ENCODE measurements around the gene PNMA5.
A peak's percentile ranks its signal among the peaks of the same experiment; 100 is the strongest.
"Not testable (repeated sequence)": the region's sequence is repeated elsewhere in the genome, so short reads cannot be mapped to it uniquely, and the experiment has no call there.

Gene PNMA5

DNA sequence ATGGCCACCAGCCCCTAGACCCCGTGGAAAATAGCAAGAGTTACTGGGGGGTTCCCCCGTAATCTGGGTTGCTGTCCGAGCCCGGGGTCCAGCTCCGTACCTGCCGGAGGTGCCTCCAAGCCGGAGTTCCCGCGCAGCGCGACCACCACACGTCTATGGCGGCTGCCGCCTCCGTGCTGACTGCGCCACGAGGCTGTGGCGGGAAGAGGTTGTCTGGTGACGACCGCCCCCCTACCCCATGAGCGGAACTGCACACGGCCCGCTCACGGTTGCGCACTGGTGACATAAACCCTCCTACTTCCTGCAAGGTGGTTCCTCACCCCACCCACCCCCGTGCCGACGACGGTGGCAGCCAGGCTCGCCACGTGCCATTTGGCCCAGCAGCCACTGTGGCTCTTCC is at the start of gene PNMA5:
TSS of gene PNMA5 (minus strand) at position 184 of the 400 bp plus-strand sequence. CDS start 2,518 bp downstream, outside the sequence.
- DNase-seq = no peak

DNA sequence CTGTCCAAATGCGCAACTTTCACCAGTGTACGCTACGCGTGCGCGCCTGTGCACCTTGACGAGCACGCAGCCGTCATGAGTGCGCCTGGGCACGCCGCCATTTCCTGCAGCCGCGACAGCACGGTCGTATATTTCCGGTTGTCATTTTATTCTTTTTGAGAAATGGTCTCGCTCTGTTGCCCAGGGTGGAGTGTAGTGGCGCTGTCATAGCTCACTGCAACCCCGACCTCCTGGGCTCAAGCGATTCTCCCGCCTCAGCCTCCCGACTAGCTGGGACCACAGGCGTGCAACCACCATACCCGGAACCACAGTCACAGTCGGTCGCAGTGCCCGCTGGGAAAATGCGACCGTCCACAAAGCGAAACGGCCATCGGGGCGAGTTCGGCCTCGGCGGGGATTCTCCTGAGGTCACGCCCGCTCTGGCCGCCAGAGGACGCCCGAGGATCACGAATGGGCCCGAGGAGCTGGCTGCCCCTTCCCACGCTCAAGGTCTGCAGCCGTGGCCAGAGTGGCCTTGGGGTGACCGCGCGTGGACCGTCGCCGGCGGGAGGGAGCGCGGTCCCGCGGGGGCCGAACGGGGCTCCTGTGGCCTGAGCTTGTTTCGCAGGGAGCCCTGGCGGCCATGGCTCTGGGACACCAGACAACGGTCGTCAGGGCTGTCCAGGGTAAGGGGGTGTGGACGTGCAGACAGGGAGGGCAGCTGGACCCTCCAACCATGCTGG is 38.6 kb upstream of the PNMA5 start:
- DNase-seq = peak; percentile 74

DNA sequence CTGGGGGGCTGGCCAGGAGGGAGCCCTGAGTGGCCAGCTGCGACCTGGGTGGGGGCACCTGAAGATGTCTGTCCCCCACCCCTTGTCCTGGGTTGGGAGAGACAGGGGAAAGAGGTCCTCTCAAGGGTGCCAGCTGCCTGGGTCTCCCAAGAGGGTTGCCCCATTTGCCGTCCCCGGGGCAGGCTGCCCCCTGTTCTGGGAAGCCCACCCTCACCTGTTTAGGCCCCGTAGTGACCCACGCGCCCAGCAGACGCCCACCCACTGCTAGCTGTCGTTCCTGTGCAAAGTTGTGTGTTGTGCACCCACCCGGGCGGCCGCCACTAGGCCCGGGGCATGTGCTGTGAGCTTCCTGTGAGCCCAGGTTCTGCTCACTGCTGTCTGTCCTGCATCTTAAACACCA is 36.9 kb upstream of the PNMA5 start:
- no peak for DNase-seq

DNA sequence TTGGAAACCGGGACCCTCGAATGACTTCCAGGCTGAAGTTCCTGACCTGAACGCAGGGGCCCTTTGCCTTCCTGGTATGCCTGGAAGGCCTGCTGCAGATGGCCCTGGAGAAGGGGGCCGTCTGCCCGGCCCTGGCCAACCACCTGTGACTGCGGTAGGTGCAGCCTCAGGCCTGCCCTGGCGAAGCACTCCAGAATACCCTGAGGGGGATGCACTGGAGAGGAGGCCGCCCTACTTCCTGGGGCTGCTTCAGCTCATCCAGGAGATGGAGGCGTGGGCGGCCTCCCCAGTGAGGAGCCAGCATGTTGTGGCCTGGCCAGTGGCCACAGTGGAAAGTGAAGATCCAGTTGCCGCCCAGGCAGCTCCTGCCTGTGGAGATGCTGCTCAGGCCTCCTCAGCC is 36.0 kb upstream of the PNMA5 start:
- no peak for DNase-seq

DNA sequence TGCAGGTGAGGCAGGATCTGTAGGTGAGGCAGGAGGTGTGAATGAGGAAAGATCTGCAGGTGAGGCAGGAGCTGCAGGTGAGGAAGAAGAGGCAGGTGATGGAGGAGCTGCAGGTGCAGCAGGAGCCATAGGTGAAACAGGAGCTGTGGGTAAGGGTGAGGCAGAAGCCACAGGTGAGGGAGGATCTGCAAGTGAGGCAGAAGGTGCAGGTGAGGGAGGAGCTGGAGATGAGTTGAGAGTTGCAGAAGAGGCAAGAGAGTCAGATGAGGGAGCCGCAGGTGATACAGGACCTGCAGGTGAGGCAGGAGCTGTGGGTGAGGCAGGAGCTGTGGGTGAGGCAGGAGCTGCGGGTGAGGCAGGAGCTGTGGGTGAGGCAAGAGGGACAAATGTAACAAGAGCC is 35.2 kb upstream of the PNMA5 start:
- DNase-seq = no peak

DNA sequence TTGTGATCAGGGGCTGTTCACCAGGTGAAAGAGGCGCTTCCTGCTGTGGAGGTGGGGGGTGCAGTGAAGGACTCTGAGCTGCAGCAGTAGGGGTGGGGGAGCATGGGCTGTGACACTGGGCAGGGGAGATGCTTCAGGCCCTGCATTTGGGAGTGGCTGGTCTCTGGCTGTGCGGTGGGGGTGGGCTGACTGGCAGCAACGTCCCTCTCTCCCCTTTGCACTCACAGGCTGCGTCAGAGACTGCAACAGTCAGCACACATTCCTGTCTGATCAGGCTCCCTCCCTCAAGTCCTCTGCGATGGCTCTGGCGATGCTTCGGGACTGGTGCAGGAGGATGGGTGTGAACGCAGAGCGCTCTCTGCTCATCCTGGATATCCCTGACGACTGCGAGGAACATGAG is 34.6 kb upstream of the PNMA5 start:
- not testable (repeated sequence) for DNase-seq

DNA sequence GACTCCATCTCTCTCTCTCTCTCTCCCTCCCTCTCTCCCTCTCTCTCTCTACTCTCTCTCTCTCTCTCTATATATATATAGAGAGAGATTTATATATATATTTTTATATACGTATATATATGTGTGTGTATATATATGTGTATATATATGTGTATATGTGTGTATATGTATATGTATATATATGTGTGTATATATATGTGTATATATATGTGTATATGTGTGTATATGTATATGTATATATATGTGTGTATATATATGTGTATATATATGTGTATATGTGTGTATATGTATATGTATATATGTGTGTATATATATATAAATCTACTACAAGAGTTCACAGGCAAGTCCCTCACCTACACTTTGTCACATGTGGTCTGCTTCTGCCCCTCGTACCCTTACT is 32.6 kb upstream of the PNMA5 start:
- not testable (repeated sequence) for DNase-seq

DNA sequence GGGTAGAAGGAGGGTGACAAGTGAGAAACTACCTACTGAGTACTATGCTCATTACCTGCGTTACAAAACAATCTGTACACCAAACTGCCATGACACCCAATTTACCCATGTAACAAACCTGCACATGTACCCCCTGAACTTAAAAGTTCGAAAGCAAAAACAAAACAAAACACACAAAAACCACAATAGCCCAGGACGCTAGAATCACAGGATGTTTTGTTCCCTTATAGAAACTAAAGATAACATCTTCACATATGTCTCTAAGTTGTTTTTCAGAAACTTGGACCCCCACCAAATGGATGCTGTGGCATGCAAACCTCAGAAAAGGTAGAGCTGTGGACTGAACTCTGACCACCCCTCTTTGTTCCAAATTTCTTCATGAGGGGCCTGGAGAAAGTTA is 25.2 kb upstream of the PNMA5 start:
- no peak for DNase-seq

DNA sequence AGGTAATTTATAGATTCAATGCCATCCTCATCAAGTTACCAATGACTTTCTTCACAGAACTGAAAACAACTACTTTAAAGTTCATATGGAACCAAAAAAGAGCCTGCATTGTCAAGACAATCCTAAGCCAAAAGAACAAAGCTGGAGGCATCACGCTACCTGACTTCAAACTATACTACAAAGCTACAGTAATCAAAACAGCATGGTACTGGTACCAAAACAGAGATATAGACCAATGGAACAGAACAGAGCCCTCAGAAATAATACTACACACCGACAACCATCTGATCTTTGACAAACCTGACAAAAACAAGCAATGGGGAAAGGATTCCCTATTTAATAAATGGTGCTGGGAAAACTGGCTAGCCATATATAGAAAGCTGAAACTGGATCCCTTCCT is 23.3 kb upstream of the PNMA5 start:
- DNase-seq = not testable (repeated sequence)

DNA sequence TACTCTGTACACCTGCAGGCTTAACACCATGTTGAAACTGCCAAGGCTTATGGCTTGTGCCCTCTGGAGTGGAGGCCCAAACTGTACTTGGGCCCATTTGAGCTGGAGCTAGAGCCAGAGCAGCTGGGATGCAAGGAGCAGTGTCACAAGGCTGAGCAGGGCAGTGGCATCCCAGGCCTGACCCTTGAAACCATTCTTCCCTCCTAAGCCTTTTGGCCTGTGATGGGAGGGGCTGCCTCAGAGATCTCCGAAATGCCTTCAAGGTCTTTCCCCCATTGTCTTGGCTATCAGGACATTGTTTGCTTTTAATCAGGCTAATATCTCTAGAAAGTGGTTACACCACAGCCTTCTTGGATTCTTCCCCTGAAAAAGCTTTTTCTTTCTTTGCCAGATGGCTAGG is 10.9 kb upstream of the PNMA5 start:
- no peak for DNase-seq

DNA sequence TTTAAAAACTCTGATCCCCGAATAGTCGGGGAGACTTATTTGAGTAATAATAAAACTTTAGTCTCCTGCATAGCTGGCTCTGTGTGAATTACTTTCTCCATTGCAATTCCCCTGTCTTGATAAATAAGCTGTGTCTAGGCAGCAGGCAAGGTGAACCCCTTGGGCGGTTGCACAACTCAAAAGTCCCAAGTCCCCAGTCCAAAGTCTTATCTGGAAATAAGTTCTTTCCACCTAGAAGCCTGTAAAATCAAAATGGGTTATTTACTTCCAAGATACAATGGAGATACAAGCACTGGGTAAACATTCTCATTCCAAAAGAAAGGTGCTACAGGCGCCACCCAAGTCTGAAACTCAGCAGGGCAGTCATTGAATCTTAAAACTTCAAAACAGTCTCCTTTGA is 10.1 kb upstream of the PNMA5 start:
- DNase-seq = no peak

DNA sequence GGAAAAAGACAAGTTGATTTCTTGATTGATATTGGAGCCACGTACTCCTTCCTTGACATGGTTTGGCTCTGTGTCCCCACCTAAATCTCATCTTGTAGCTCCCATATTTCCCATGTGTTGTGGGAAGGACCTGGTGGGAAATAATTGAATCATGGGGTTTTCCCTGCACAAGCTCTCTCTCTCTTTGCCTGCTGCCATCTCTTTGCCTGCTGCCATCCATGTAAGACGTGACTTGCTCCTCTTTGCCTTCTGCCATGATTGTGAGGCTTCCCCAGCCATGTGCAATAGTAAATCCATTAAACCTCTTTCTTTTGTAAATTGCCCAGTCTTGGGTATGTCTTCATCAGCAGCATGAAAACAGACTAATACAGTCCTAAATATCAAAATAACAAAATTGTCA is 8.3 kb upstream of the PNMA5 start:
- DNase-seq = not testable (repeated sequence)

DNA sequence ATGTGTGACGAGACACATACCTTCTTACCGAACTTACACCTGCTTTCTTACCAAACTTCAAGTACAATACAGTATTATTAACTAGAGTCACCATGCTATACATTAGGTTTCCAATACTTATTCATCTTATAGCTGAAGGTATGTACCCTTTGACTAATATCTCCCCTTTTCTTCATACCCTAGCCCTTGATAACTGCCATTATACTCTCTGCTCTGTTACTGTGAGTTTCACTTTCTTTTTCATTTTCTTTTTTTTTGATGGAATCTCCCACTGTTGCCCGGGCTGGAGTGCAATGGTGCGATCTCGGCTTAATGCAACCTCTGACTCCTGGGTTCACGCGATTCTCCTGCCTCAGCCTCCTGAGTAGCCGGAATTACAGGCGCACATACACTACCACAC is 3.4 kb upstream of the PNMA5 start:
- no peak for DNase-seq

DNA sequence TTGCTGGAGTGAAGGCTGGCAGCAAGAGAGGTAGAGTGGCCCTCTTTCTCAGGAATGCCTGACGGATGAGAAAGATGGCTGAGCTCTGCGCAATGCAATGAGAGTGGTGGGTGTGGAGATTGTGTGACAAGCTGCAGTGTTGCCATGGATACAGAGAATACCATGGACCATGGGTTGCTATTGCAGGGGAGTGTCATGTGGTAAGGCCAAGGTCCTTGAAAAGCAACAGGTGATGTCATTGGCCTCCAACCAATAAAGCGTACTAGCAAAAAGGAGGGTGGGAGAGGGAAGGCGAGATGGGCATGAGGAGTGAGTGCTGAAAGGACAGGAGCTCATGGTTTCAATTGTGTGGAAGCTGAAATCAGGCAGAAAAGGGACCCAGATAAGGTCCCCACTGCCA is 1.8 kb downstream of the PNMA5 start:
- DNase-seq = no peak

DNA sequence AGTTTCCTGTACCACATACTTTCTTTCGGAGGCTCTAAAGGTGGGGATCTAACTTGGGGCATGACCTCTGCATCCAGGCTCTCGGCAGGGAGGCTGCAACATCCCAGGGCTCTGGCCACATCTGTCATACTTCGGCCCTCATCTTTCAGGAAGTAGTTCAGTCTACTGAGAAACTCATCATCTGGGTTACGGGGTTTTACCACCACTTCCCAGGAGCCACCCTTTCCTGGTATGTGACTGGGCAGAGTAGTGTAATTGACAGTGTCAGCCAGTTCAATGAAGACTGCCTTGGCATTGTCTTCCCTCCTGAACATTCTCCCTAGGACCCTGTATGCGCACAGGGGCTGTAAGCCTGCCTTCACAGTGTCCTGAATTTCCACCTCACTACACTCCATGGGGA is 2.8 kb downstream of the PNMA5 start:
- no peak for DNase-seq

DNA sequence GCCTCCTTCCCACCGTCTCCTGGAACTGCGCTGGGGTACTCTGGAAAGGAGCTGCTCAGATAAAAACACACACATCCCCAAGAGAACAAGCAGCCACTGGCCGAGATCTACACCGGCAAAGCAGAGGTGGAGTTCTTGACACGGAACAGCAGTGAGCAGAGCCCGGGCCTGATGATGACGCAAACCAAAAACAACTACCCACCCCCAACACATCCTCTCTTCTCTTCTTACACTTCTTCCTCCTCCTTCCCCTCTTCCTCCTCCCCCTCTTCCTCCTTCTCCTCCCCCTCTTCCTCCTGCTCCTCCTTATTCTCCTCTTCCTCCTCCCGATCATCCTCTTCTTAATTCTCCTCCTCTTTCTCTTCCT is 4.6 kb downstream of the PNMA5 start:
- DNase-seq = no peak

DNA sequence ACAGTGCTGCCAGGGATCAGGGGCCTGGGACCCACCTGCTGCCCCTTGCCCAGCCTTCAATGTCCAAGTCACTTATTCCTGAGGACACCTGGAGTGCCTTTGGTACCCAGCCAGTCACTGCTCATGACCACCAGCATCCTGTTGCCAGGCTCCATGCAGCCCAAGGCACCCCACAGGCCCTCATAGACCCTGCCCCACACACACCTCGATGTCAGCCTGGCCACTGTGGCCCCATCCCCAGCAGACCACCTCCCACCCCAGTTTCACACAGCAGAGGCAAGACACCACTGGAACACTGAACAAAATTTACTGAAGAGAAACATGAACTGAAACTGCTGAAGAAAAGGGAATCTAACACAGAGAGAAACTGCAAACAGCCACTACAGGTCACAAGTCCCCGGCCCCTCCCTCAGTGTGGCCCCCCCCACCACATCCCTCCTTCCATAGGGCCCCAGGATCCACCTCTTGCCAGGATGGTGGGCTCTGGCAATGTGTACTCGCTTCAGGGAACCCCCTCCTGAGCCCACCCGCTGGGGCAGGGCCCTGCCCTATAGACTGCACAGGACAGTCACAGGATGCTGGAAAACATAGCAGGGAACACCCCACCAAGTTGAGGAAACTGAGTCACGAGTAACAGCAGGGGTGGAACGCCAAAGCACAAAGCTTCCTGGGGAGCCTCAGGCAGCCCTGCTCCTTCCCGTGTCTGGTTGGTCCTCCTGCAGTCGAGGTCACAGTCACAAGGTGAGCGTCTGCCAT is 5.2 kb downstream of the PNMA5 start:
- no peak for DNase-seq

DNA sequence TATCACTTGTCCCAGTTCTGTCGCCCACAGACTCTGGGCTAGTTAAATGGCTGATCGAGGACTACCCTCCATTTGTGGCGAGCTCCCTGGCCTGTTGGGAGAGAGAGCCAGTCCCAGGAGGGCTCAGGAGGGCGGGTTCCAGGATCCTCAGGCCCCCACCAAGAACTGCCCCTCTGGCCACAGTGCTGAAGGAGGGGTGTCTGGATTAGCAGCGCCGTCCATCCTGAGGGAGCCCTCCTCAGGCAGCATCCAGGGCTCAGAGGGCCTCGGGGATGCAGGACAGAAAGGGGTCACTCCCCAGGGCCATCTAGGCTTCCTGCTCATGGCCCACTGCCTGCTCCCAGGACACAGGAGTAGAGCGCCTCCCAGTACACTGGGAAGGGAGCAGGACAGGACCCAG is 6.1 kb downstream of the PNMA5 start:
- no peak for DNase-seq

DNA sequence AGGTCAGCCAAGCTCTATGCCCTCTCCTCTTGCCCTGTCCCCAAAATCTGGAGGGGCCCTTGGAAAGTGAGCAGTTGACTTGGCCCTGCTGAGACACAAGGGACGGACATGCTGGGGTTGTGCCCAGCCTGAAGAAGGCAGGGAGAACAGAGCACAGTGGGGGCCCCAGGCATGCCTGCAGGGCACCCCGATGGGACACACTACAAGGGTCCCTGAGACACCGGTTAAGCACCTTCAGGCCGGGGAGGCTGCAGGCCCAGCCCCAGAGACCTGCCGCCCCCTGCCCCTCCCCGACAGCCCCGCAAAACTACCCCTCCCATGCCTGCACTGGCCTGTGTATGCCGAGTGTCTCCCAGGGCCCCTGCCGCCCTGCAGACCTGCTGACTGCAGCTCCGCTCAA is 6.8 kb downstream of the PNMA5 start:
- not testable (repeated sequence) for DNase-seq

DNA sequence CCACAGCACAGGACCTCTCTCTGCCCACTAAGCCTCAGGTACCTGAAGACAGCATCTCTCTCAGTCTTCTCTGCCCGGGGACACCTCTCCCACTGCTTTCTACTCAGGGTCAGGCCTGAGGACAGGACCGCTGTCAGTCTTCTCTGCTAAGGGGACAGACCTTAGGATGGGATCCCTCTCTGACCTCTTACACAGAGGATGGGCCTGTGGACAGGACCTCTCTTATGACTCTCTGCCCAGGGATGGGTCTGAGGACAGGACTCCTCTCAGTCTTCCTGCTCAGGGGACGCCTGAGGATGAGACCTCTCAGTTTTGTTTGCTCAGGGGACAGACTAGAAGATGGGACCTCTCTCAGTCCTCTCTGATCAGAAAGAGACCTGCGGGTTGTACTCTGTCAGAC is 8.5 kb downstream of the PNMA5 start:
- not testable (repeated sequence) for DNase-seq

DNA sequence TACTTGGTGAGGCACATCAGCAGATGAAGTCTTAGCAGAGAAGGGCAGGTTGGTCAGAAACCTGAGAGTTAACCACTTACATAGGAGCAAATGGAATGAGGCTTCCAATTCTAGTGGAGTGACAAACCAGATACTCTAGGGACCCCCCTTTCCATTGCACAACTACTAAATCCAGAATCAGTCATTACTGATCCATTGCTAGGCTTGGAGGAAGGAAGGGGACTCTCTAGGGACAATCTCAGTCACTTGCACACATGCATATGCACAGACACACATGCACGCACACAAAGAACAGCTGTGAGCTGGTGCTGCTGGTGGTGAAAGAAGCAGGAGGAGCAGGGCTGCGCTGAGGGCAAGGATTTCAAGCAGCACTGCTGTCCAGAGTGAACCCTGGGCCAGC is 25.7 kb downstream of the PNMA5 start:
- DNase-seq = no peak

DNA sequence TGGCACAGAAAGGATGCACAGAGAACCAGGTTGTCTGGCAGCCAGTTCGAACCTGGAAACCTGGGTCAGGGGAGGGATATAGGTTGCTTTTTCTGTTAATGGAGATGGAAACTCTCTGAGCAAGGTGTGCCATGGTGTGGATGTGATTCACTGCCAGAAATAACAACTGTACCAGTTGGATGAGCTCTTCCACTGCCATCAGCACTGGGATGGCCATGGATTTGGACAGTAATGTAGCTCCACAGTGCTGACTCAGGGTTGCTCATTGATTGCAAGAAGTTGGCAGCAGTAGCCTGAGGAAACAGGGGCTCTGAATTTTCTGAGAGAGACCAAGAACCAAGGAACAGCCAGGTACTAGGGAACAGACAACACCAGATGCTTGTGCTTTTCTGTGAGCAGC is 33.8 kb downstream of the PNMA5 start:
- no peak for DNase-seq

DNA sequence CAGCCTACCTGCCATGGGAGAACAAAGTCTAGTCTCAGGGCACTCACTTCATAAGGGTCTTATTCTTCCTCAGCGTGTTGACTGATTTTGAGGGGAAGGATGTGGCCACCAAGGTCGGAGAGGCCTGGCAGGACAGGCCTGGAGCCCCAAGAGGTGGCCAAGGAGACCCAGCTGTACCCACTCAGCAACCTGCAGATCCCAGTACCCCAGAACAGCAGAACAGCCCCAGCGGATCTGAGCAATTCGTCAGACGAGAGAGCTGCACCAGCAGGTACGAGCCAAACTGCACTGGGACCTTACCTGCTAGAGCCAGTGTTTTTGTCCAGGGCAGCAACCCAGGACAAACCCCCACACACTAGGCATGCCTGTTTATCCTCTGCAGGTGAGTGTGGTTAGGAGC is 34.3 kb downstream of the PNMA5 start:
- no peak for DNase-seq

DNA sequence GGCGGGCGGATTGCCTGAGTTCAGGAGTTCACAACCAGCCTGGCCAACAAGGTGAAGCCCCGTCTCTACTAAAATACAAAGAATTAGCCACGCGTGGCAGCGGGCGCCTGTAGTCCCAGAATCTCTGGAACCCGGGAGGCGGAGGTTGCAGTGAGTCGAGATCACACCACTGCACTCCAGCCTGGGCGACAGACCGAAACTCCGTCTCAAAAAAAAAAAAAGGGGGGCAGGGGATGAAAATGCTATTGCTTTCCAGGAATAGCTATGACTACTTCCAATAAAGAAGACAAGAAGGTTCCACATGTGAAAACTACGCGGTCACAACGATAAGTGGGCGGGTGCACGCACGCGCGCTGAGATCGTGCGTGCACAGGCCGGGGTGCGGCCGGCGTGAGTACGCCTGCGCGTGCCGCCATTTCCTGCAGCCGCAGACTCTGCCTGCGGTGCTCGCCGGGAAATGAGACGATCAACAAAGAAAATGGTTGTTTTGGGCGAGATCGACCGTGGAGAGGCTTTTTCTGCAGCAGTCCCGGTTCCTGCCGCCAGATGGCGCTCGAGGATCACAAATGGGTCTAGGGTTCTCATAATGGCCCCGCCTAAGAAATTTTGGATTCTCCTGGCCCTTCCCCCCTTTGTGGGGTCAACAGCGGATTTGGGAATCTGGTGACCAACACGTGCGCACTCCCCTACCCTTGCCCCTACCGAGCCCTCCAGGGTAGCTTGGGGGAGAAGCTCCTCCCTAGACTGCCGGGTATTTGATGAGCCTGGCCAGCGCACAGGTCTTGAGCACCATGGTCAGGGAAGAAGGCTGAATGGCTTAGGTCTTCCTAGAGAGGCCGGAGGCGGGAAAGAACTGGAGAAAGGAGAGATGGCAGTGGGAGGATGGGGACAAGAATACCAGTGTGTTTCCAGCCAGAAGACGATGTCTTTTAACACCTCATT is 35.1 kb downstream of the PNMA5 start:
- peak; percentile 86 for DNase-seq

Measured in hematopoietic multipotent progenitor cell treated with erythropoietin and hydrocortisone succinate and interleukin-3 and kit ligand, for 6 days (in vitro differentiated cells).